ENCODE data around the gene LPCAT4. TPM values are rescaled to one million over a fixed set of nuclear protein-coding genes. Genes with fewer than 3 reads are reported as not detected.

Gene LPCAT4
- total and polyA plus RNA-seq, 9 of the 15 experiments (the other 6 are each of a cell fraction or from before 2014, with no cell fraction given) = 7.3 to 34.3 (median 14.4) TPM

GRCh38 chr15:34338347-34338746 lies 28.6 kb downstream of the LPCAT4 start (continued):
- TF ChIP-seq, protein P1, sequence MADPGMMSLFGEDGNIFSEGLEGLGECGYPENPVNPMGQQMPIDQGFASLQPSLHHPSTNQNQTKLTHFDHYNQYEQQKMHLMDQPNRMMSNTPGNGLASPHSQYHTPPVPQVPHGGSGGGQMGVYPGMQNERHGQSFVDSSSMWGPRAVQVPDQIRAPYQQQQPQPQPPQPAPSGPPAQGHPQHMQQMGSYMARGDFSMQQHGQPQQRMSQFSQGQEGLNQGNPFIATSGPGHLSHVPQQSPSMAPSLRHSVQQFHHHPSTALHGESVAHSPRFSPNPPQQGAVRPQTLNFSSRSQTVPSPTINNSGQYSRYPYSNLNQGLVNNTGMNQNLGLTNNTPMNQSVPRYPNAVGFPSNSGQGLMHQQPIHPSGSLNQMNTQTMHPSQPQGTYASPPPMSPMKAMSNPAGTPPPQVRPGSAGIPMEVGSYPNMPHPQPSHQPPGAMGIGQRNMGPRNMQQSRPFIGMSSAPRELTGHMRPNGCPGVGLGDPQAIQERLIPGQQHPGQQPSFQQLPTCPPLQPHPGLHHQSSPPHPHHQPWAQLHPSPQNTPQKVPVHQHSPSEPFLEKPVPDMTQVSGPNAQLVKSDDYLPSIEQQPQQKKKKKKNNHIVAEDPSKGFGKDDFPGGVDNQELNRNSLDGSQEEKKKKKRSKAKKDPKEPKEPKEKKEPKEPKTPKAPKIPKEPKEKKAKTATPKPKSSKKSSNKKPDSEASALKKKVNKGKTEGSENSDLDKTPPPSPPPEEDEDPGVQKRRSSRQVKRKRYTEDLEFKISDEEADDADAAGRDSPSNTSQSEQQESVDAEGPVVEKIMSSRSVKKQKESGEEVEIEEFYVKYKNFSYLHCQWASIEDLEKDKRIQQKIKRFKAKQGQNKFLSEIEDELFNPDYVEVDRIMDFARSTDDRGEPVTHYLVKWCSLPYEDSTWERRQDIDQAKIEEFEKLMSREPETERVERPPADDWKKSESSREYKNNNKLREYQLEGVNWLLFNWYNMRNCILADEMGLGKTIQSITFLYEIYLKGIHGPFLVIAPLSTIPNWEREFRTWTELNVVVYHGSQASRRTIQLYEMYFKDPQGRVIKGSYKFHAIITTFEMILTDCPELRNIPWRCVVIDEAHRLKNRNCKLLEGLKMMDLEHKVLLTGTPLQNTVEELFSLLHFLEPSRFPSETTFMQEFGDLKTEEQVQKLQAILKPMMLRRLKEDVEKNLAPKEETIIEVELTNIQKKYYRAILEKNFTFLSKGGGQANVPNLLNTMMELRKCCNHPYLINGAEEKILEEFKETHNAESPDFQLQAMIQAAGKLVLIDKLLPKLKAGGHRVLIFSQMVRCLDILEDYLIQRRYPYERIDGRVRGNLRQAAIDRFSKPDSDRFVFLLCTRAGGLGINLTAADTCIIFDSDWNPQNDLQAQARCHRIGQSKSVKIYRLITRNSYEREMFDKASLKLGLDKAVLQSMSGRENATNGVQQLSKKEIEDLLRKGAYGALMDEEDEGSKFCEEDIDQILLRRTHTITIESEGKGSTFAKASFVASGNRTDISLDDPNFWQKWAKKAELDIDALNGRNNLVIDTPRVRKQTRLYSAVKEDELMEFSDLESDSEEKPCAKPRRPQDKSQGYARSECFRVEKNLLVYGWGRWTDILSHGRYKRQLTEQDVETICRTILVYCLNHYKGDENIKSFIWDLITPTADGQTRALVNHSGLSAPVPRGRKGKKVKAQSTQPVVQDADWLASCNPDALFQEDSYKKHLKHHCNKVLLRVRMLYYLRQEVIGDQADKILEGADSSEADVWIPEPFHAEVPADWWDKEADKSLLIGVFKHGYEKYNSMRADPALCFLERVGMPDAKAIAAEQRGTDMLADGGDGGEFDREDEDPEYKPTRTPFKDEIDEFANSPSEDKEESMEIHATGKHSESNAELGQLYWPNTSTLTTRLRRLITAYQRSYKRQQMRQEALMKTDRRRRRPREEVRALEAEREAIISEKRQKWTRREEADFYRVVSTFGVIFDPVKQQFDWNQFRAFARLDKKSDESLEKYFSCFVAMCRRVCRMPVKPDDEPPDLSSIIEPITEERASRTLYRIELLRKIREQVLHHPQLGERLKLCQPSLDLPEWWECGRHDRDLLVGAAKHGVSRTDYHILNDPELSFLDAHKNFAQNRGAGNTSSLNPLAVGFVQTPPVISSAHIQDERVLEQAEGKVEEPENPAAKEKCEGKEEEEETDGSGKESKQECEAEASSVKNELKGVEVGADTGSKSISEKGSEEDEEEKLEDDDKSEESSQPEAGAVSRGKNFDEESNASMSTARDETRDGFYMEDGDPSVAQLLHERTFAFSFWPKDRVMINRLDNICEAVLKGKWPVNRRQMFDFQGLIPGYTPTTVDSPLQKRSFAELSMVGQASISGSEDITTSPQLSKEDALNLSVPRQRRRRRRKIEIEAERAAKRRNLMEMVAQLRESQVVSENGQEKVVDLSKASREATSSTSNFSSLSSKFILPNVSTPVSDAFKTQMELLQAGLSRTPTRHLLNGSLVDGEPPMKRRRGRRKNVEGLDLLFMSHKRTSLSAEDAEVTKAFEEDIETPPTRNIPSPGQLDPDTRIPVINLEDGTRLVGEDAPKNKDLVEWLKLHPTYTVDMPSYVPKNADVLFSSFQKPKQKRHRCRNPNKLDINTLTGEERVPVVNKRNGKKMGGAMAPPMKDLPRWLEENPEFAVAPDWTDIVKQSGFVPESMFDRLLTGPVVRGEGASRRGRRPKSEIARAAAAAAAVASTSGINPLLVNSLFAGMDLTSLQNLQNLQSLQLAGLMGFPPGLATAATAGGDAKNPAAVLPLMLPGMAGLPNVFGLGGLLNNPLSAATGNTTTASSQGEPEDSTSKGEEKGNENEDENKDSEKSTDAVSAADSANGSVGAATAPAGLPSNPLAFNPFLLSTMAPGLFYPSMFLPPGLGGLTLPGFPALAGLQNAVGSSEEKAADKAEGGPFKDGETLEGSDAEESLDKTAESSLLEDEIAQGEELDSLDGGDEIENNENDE (IDR thresholded peaks at IDR 0.05; ENCODE audit: low read depth, low read length) = no peak
- TF ChIP-seq CCAR2 (IDR thresholded peaks at IDR 0.05; ENCODE audit: low read depth, low read length) (no peak), PRDM10 (IDR thresholded peaks at IDR 0.05; ENCODE audit: partially characterized antibody) (peak; percentile 22), ZC3H8 (IDR thresholded peaks at IDR 0.05) (no peak), FOXO4 (CRISPR knock-in tag; IDR thresholded peaks at IDR 0.05) (no peak), HMBOX1 (IDR thresholded peaks at IDR 0.05) (no peak), SNRNP70 (optimal IDR thresholded peaks at IDR 0.05; ENCODE audit: low read depth, low read length) (no peak)
- TF ChIP-seq, protein P2, sequence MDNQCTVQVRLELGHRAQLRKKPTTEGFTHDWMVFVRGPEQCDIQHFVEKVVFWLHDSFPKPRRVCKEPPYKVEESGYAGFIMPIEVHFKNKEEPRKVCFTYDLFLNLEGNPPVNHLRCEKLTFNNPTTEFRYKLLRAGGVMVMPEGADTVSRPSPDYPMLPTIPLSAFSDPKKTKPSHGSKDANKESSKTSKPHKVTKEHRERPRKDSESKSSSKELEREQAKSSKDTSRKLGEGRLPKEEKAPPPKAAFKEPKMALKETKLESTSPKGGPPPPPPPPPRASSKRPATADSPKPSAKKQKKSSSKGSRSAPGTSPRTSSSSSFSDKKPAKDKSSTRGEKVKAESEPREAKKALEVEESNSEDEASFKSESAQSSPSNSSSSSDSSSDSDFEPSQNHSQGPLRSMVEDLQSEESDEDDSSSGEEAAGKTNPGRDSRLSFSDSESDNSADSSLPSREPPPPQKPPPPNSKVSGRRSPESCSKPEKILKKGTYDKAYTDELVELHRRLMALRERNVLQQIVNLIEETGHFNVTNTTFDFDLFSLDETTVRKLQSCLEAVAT (IDR thresholded peaks at IDR 0.05) = peak in 1 of 2 experiments; percentile 81; a peak in 2 of 4 replicates

Data from K562 (cell line).